HG03565 (cell line): ENCODE data around the gene BBS4.
"Not testable (repeated sequence)": the region's sequence is repeated elsewhere in the genome, so short reads cannot be mapped to it uniquely, and the experiment has no call there.

Experiments
- ATAC-seq: cut with Tn5 transposase; IDR thresholded peaks from one replicate; pipeline ENCODE4 v1.9.1; 2021; ENCODE audit warnings: mild to moderate bottlenecking, moderate library complexity; ENCODE audit not compliant: unreplicated experiment

BBS4 gene

GRCh38 chr15:72698938-72699337, 12.9 kb downstream of the BBS4 start:
- no peak for ATAC-seq

DNA sequence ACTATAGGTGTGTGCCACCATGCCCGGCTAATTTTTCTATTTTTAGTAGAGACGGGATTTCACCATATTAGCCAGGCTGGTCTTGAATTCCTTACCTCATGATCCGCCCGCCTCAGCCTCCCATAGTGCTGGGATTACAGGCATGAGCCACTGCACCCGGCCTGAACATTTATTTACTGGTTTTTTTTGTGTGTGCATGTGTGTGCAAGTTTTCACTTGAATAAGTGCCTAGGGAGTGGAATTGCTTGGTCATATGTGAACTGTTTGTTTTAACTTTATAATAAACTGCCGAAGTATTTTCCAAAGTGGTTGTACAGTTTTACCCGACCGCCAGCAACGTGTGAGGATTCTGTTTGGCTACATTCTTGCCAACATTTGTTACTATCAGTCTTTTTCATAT, 14.1 kb downstream of the BBS4 start:
- no peak for ATAC-seq

DNA sequence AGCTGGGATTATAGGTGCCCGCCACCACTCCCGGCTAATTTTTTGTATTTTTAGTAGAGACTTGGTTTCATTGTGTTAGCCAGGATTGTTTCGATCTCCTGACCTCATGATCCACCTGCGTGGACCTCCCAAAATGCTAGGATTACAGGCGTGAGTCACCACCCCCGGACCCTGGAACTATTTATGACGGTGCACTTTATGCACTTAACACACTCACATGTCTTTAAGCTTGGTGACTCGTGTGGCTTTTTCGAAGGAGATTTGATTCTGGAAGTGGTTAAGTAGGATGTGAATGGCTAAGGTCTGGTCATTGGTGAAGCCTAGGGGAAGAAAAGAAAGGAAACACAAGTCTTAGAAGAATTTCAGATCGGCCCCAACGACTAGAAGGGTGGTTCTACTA, 20.3 kb downstream of the BBS4 start:
- no peak for ATAC-seq

DNA sequence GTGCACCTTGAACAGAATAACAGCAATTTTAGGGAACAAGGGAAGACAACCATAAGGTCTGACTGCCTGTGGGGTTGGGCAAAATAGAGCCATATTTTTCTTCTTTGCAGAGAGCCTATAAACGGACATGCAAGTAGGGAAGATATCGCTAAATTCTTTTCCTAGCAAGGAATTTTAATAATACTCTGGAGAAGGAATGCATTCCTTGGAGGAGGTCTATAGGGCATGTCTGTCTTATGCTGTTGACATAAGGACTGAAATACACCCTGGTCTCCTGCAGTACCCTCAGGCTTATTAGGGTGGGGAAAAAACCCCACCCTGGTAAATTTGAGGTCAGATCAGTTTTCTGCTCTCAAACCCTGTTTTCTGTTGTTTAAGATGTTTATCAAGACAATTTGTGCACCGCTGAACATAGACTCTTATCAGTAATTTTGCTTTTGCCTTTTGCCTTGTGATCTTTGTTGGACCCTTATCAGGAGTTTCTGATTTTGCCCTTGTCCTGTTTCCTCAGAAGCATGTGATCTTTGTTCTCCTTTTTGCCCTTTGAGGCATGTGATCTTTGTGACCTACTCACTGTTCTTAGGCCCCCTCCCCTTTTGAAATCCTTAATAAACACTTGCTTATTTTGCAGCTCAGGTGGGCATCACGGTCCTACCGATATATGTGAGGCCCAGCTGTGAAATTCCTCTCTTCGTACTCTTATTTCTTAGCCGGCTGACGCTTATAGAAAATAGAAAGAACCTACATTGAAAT, 22.7 kb downstream of the BBS4 start:
- not testable (repeated sequence) for ATAC-seq

DNA sequence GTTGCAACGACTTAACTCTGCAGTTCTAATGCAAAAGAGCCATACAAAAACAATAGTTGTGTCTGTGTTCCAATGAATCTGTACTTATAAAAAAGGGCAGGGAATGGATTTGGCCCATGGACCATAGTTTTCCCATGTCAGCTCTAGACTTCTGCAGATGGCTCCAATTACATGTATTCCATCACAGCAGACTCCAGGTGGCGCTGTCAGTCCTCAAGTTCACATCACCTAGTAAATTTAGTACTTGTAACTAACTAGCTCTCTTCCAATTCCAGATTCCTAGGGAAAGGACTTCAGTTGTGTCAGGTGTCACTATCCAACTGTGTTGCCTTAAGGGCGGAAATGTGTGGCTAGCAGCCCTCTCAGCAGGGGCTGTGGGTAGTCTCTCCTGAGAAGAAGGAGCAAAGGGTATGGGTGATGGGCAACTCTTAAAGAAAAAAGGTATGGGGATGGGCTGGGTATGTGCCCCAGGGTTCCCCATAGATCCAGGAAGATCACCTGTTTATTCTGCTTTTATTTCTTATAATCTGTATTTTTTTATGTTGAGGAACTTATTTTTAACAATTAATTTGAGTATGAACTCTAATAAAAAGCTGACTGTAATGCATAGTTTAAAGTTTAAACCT, 36.2 kb downstream of the BBS4 start:
- ATAC-seq: no peak

DNA sequence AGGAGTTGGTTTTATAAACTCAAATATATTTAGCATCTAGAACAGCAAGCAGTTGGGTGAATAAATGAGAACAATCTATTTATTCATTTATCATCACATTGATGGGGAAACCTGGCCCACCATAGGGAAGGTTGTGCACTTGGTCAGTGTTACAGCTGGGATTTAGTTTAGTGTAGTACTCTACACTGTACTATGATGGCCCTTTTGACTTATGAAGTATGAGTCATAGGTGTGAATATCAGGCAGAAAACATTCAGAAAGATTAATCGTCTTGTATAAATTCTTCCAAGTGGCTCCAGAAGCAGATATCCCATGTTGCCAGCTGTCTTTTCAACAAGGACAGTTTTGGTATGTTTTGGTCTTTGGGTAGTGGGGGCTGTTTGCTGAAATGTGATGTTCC, 38.0 kb downstream of the BBS4 start:
- ATAC-seq: no peak

GRCh38 chr15:72725446-72725845, 39.4 kb downstream of the BBS4 start:
- no peak for ATAC-seq

DNA sequence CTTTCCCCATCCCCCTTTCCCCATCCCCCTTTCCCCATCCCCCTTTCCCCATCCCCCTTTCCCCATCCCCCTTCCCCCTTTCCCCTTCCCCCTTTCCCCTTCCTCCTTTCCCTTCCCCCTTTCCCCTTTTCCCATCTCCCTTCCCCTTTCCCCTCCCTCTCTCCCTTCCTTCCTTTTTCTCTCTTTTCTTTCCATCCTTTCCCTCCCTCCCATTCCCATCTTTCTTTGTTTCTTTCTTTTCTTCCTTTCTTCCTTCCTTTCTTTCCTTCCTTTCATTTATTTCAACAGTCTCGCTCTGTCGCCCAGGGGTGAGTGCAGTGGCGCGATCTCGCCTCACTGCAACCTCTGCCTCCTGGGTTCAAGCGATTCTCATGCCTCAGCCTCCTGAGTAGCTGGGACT, 39.8 kb downstream of the BBS4 start:
- not testable (repeated sequence) for ATAC-seq

- ATAC-seq: no peak
These were observed 41.1 kb downstream of the BBS4 start for GRCh38 chr15:72727154-72727553.

- not testable (repeated sequence) for ATAC-seq
These were observed 42.2 kb downstream of the BBS4 start for GRCh38 chr15:72728249-72728648.

GRCh38 chr15:72728821-72729220, 42.8 kb downstream of the BBS4 start:
- ATAC-seq: no peak

- ATAC-seq: no peak
These were observed 46.1 kb downstream of the BBS4 start for GRCh38 chr15:72732086-72732485.

DNA sequence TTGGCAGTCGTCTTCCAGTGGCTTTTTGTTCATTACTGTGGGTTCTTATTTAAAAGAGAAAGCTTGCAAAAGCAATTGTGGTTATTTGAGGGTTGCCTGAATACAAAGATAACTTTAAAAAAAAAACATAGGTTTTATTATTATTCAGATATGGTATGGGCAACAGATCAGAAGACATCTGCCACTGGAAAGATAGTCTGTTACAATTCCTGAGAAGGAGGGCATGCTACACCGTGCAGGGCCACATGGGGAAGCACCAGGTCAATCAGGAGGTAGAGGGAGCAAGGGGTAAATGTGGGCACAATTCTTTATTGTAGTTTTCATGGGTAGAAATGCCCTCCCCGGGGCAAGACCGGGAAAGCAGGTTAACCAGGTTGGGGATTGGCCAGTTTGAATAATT, 46.5 kb downstream of the BBS4 start:
- ATAC-seq: no peak

DNA sequence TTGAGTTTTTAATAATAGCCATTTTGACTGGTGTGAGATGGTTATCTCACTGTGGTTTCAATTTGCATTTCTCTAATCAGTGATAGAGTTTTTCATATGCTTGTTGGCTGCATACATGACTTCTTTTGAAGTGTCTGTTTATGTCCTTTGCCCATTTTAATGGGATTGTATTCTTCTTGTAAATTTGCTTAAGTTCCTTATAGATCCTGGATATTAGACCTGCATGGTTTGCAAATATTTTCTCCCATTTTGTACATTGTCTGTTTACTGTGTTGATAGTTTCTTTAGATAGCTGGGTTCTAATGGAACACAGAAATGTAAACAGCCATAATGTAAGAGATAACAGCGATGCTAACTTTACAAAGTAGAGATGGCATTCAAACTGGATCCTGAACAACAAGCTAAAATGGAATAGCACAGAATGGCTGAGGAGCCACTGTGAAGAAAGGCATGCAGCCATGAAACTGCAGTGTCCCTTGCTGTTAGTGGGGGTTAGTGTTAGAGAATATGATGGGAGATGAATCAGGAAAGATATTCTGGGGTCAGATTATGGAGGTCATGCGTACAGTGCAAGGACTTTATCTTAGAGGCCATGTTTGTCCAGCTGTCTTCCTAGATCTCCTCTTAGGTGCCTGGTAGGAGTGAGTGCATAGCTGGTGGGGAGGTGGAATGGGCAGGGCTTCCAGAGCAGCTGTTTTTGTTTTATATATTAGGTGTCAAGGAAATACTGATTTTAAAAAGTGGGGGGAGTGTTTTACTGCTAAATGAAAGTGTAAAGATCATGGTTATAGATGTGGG, 48.1 kb downstream of the BBS4 start:
- ATAC-seq: no peak

DNA sequence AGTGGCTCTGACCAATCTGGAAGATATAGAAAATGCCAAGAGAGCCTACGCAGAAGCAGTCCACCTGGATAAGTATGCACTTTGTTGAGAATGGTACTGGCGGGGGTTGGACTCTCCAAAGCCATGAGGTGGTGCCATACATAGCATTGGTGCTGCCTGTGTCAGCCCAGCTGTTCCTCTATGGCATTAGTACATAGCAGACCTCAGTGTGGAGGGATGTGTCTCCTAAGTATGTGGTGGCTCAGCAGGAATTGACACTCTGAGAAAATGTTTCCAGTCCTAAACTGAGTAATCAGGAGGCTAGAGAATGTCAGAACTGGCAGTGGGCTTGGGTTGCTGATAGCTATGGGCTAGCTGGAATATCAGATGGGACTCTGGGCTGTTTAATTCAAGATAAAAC, 49.1 kb downstream of the BBS4 start:
- ATAC-seq: no peak

- no peak for ATAC-seq
These were observed 51.1 kb downstream of the BBS4 start for GRCh38 chr15:72737061-72737460.

DNA sequence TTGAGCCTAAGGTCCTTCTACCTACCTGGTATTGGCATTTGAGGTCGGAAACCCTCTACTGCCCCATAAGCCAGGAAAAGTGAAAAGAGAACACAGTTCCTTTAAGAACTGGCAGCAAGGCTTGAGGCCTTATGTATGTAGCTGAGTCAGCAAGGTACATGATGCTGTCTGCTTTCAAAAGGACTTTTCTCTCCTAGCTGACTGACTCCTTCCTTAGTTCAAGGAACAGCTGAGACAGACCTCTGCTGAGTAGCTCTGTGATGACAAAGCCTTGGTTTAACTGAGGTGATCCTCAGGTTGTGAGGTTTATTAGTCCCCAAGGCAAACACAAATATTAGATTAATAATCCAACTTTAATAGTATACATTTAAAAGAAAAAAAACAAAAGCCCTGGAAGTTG, 51.7 kb downstream of the BBS4 start:
- no peak for ATAC-seq

DNA sequence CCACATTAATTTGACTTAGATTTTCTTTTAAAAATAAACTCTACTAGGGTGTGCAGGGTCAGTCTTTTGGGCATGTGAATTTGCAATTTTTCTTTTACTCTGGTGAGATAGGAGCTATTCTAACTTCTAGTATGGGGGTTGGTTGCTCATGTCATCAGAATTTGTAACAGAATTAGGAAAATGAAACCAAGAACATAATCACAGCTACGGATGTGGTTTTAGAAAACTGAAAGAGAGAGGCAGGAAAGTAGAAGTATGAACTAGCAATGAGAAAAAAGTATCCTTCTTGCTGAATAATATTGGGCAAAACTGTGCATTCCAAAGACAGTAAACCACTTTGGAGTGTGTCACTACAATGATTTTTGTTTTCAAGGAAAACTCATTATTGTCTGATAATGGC, 54.2 kb downstream of the BBS4 start:
- peak; percentile 72 for ATAC-seq

DNA sequence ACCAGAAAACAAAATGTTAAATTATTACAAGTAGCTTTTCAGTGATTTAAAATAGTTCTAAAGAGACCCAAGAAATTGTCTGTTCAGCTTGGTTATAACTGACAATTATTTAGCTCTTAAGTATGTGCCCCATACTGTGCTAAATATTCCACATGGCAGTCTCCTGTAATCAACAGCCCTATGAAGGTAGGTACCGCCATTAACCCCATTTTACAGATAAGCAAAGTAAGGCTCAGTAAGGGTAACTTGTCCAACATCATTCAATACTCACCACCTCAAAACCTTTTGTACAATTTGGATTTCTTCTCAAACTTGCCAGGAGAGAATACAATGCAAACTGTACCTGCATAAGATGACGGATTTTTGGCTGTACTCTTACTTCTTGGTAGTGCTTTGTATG, 63.7 kb downstream of the BBS4 start:
- ATAC-seq: no peak

DNA sequence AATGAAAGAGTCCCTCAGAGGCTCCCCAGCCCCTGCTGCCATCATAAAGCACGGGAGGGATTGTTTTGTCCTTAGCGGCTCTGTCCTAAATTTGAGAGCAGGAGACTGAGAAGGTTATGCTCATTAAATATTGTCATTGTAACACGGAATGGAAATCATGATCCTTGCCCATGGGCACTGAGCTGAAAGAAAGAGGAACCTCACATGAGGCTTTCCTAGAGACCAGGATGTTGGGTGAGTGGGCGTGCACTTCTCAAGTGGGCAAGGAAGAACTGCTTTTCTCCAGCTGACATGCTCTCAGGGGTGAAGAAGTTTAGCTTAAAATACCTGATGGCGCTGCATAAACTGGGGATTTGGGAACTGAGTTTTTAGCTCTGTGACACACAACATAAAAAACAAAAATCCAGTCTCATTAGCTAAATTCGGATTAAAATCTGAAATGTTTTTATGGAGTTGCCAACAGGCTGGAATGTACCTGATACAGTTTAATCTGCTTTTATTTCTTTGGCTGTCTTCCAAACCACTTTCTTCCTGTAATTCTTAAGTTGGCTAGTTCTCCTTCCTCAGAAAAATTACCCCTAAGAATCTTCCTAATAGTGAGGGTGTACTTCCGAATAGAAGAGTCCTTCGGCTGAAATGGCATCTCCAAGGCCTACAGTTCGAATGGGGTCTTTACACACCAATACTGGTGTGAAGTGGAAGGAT, 65.9 kb downstream of the BBS4 start:
- no peak for ATAC-seq

- no peak for ATAC-seq
These were observed 68.1 kb downstream of the BBS4 start for GRCh38 chr15:72754096-72754495.
